AG04450 (cell line): ENCODE data around the gene BCL3. TPM values are rescaled to one million over a fixed set of nuclear protein-coding genes. Genes with fewer than 3 reads are reported as not detected.

Source experiments
- CTCF ChIA-PET: fragments of 300-600, 350-600 bp; formaldehyde crosslinking; extraction: SDS; loops from one replicate; lab custom pipeline; 2022; ENCODE audit warnings: antibody characterized with exemption, inconsistent platforms; lab: Charles Lee
- POLR2A ChIA-PET: fragments of 350-600 bp; formaldehyde crosslinking; extraction: SDS; loops from one replicate; lab custom pipeline; 2021; ENCODE audit warnings: antibody characterized with exemption, inconsistent platforms; lab: Yijun Ruan, JAX
- DNase-seq: peaks from one replicate; pipeline ENCODE4 v3.0.0-alpha.2; 2011; ENCODE audit warnings: low read depth, low spot score
- H3K27ac ChIP-seq: one replicate; pipeline ENCODE4 v1.5.1; 2012; ENCODE audit warnings: low read depth, low read length, control low read depth
- H3K27me3 ChIP-seq: one replicate; pipeline ENCODE4 v1.6.0; 2012; ENCODE audit warnings: low read length; ENCODE audit not compliant: control insufficient read depth, insufficient read depth
- H3K4me3 ChIP-seq: 2 replicates; pipeline ENCODE4 v1.5.1; 2011; ENCODE audit warnings: mild to moderate bottlenecking, low read depth, low read length, control low read depth
- H3K9me3 ChIP-seq: 2 replicates; pipeline ENCODE4 v1.5.1; 2012; ENCODE audit warnings: low read length; ENCODE audit not compliant: control insufficient read depth, insufficient read depth
- CTCF ChIP-seq: IDR thresholded peaks from 2 replicates; pipeline ENCODE4 v1.5.1; 2011; ENCODE audit warnings: low read depth, low read length, control low read depth, inconsistent platforms
- polyA plus RNA-seq: library from polyadenylated mRNA; depleted of rRNA; stranded (reverse); fragments of >200 nt; gene quantifications from 2 replicates; pipeline ENCODE4 v1.2.3, GENCODE V29; 2011

The BCL3 gene
- polyA plus RNA-seq, 1 experiment, result 5.6 TPM

GRCh38 chr19:44785993-44786392, 37.5 kb downstream of the BCL3 start:
- H3K9me3 ChIP-seq, result no peaks in the 10 kb centered on the region
- TF ChIP-seq CTCF, result no peak
- DNase-seq, result no peak
- CTCF ChIA-PET, result interaction anchor here (0.6 to 3.6 kb wide), 5 partner anchors 11 to 62 kb away, joined by 3 to 37 read pairs (median 4); partner anchors contain the start of gene NECTIN2
- POLR2A ChIA-PET, result no interaction called here
- no peak overlapping the region for H3K4me3 ChIP-seq
- no peak overlapping the region for H3K27ac ChIP-seq
- no peaks in the 10 kb centered on the region for H3K27me3 ChIP-seq

GRCh38 chr19:44788971-44789370, 40.5 kb downstream of the BCL3 start:
- POLR2A ChIA-PET, result no interaction called here
- CTCF ChIA-PET, result interaction anchor here (0.6 to 1.5 kb wide), 3 partner anchors 12 to 57 kb away, joined by 4 to 5 read pairs (median 5); partner anchors contain the start of gene NECTIN2
- Histone ChIP-seq H3K9me3 (no peaks in the 10 kb centered on the region), H3K27ac (no peak overlapping the region), H3K4me3 (no peak overlapping the region), H3K27me3 (no peaks in the 10 kb centered on the region)
- DNase-seq, result no peak
- TF ChIP-seq CTCF, result no peak

DNA sequence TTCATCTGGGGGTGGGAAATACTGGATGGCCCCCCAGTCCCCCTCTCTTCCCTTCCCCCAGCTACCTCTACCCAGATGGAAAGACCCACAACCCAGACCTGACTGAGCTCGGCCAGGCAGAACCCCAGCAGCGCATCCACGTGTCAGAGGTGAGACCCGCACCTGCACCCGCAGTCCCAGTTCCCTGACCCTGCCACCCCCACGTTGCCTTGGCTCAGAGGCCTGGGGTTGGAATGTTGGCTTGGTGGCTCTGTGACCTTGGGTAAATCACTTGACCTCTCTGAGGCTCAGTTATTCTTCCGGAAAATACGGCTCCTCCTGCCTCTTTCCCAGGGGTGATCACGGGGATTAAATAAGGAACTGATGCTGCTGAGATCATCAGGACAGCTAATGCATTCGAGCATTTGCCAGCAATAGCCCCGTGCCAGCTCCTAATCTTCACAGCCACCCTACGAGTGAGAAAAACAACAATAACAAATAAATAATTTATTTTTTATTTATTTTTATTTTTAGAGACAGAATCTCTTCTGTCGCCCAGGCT, 41.5 kb downstream of the BCL3 start:
- no peak overlapping the region for H3K4me3 ChIP-seq
- H3K27me3 ChIP-seq, result no peaks in the 10 kb centered on the region
- POLR2A ChIA-PET, result no interaction called here
- no peak for DNase-seq
- no peak overlapping the region for H3K27ac ChIP-seq
- CTCF ChIA-PET, result interaction anchor here (1.1 to 1.5 kb wide), 2 partner anchors 19 to 56 kb away, joined by 5 read pairs; partner anchors contain the start of gene NECTIN2
- TF ChIP-seq CTCF, result no peak
- no peaks in the 10 kb centered on the region for H3K9me3 ChIP-seq

DNA sequence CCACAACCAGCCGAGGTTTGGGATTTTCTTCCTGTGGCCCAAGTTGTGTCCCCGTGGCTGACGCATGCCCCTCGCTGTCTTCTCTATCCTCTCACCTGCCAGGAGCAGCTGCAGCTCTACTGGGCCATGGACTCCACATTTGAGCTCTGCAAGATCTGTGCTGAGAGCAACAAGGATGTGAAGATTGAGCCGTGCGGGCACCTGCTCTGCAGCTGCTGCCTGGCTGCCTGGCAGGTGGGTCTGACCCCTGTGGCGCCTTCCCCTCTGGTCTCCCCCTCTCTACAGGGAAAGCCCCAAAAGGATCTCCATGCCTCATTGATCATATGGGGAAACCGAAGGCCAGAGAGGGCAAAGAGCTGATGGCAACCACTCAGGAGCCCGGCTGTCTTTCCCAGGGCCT, 43.8 kb downstream of the BCL3 start:
- Histone ChIP-seq H3K27ac (no peak overlapping the region), H3K4me3 (no peak overlapping the region), H3K9me3 (no peaks in the 10 kb centered on the region), H3K27me3 (no peaks in the 10 kb centered on the region)
- POLR2A ChIA-PET, result interaction anchor here (0.6 kb wide), 1 partner anchor 49 kb away, joined by 3 read pairs; no protein-coding TSS in a partner anchor
- CTCF ChIA-PET, result interaction anchor here (1.7 kb wide), 1 partner anchor 8 kb away, joined by 10 read pairs; no protein-coding TSS in a partner anchor
- no peak for DNase-seq
- TF ChIP-seq CTCF, result no peak

- H3K4me3 ChIP-seq, result no peak overlapping the region
- no peaks in the 10 kb centered on the region for H3K9me3 ChIP-seq
- POLR2A ChIA-PET, result no interaction called here
- CTCF ChIA-PET, result interaction anchor here (0.7 to 1.5 kb wide), 7 partner anchors 10 to 224 kb away, joined by 3 to 8 read pairs (median 4); no protein-coding TSS in a partner anchor
- H3K27ac ChIP-seq, result no peak overlapping the region
- no peak for DNase-seq
- TF ChIP-seq CTCF, result no peak
- H3K27me3 ChIP-seq, result no peaks in the 10 kb centered on the region
Observed at GRCh38 chr19:44794610-44795009, 46.1 kb downstream of the BCL3 start.
